ENCODE measurements around the gene COL27A1. TPM values are rescaled to one million over a fixed set of nuclear protein-coding genes. Genes with fewer than 3 reads are reported as not detected.
A peak's percentile ranks its signal among the peaks of the same experiment; 100 is the strongest.
"Not testable (repeated sequence)": the region's sequence is repeated elsewhere in the genome, so short reads cannot be mapped to it uniquely, and the experiment has no call there.

COL27A1 gene
- total RNA-seq, 1 donor from 2014 or later = 51.0 TPM

GRCh38 chr9:114178756-114179450, 23.6 kb downstream of the COL27A1 start:
- DNase-seq (ENCODE audit: low spot score) (peak; percentile 86), ATAC-seq (peak; percentile 68)

- no peak for ATAC-seq
- DNase-seq (ENCODE audit: low spot score) = no peak
Observed at GRCh38 chr9:114179516-114179915, 24.2 kb downstream of the COL27A1 start.

GRCh38 chr9:114180696-114181606, 25.6 kb downstream of the COL27A1 start:
- DNase-seq (ENCODE audit: low spot score) = no peak

GRCh38 chr9:114181607-114182409, 26.5 kb downstream of the COL27A1 start:
- DNase-seq (ENCODE audit: low spot score) = no peak
- ATAC-seq = peak; percentile 2

More at GRCh38 chr9:114180696-114181606, 25.6 kb downstream of the COL27A1 start:
- no peak for ATAC-seq

GRCh38 chr9:114183006-114183405, 27.7 kb downstream of the COL27A1 start:
- ATAC-seq = no peak
- no peak for DNase-seq (ENCODE audit: low spot score)

GRCh38 chr9:114184071-114184470, 28.7 kb downstream of the COL27A1 start:
- ATAC-seq (no peak), DNase-seq (ENCODE audit: low spot score) (no peak)

GRCh38 chr9:114184866-114185265, 29.5 kb downstream of the COL27A1 start:
- ATAC-seq (no peak), DNase-seq (ENCODE audit: low spot score) (no peak)

- DNase-seq (ENCODE audit: low spot score) (no peak), ATAC-seq (no peak)
Observed at GRCh38 chr9:114185570-114186490, 30.5 kb downstream of the COL27A1 start.

GRCh38 chr9:114186605-114187289, 31.4 kb downstream of the COL27A1 start:
- no peak for DNase-seq (ENCODE audit: low spot score)
- peak; percentile 62 for ATAC-seq

GRCh38 chr9:114187827-114188226, 32.5 kb downstream of the COL27A1 start:
- DNase-seq (ENCODE audit: low spot score) = no peak
- ATAC-seq = no peak

- ATAC-seq = no peak
- no peak for DNase-seq (ENCODE audit: low spot score)
Observed at GRCh38 chr9:114189823-114190562, 34.7 kb downstream of the COL27A1 start.

- no peak for DNase-seq (ENCODE audit: low spot score)
- ATAC-seq = no peak
Observed at GRCh38 chr9:114190563-114190905, 35.2 kb downstream of the COL27A1 start.

GRCh38 chr9:114191402-114191801, 36.1 kb downstream of the COL27A1 start:
- ATAC-seq; DNase-seq (ENCODE audit: low spot score): not testable (repeated sequence)

- DNase-seq (ENCODE audit: low spot score) (no peak), ATAC-seq (no peak)
Observed at GRCh38 chr9:114192539-114192938, 37.2 kb downstream of the COL27A1 start.

GRCh38 chr9:114193090-114193489, 37.8 kb downstream of the COL27A1 start:
- DNase-seq (ENCODE audit: low spot score) = no peak
- no peak for ATAC-seq

- DNase-seq (ENCODE audit: low spot score) (no peak), ATAC-seq (no peak)
Observed at GRCh38 chr9:114196117-114196516, 40.8 kb downstream of the COL27A1 start.

- DNase-seq (ENCODE audit: low spot score) (no peak), ATAC-seq (no peak)
Observed at GRCh38 chr9:114196979-114197622, 41.8 kb downstream of the COL27A1 start.

All from left lobe of liver (tissue), 2 donors.